Neural cell (in vitro differentiated cells): ENCODE measurements around the gene SOD3. TPM values are rescaled to one million over a fixed set of nuclear protein-coding genes. Genes with fewer than 3 reads are reported as not detected.

Experiments
- H2AFZ ChIP-seq: fragments of 200-600, 300-800 bp; sonication (generic), shearing (Covaris generic); 2 replicates; pipeline ENCODE4 v1.6.0; 2014; ENCODE audit warnings: low read depth, mild to moderate bottlenecking, antibody characterized with exemption, low read length, moderate library complexity
- H3F3A ChIP-seq: fragments of 200-600 bp; shearing (Covaris generic); 2 replicates; pipeline ENCODE4 v1.6.1; 2016; ENCODE audit warnings: mild to moderate bottlenecking, moderate library complexity, mixed read lengths, antibody characterized with exemption, low read length; ENCODE audit not compliant: insufficient read depth, poor library complexity, severe bottlenecking
- H3K27ac ChIP-seq: fragments of 200-600, 300-800 bp; sonication (generic), shearing (Covaris generic); 2 replicates; pipeline ENCODE4 v1.5.1; 2014; ENCODE audit warnings: mild to moderate bottlenecking, low read length, moderate library complexity
- H3K27me3 ChIP-seq: fragments of 300-800, 200-600 bp; sonication (generic), shearing (Covaris generic); 2 replicates; pipeline ENCODE4 v1.6.0; 2014; ENCODE audit warnings: mild to moderate bottlenecking, low read depth, low read length, moderate library complexity; ENCODE audit not compliant: insufficient read depth
- H3K36me3 ChIP-seq: fragments of 300-800, 200-600 bp; sonication (generic), shearing (Covaris generic); 2 replicates; pipeline ENCODE4 v1.5.1; 2014; ENCODE audit warnings: mild to moderate bottlenecking, antibody characterized with exemption, low read length, moderate library complexity; ENCODE audit not compliant: insufficient read depth
- H3K4me2 ChIP-seq: fragments of 300-800, 200-600 bp; sonication (generic), shearing (Covaris generic); 2 replicates; pipeline ENCODE4 v1.6.0; 2014; ENCODE audit warnings: mild to moderate bottlenecking, low read length
- H3K4me3 ChIP-seq: fragments of 300-800, 200-600 bp; sonication (generic), shearing (Covaris generic); 2 replicates; pipeline ENCODE4 v1.5.1; 2014; ENCODE audit warnings: mild to moderate bottlenecking, low read length, moderate library complexity
- H3K79me2 ChIP-seq: fragments of 200-600 bp; shearing (Covaris generic); replicated peaks from 2 replicates; pipeline ENCODE4 v1.6.0; 2014; ENCODE audit warnings: mild to moderate bottlenecking, low read length, moderate library complexity; ENCODE audit not compliant: insufficient read depth
- H3K9ac ChIP-seq: fragments of 300-800, 200-600 bp; sonication (generic), shearing (Covaris generic); 2 replicates; pipeline ENCODE4 v1.6.1; 2016; ENCODE audit warnings: mild to moderate bottlenecking, low read length, mixed read lengths
- H3K9me2 ChIP-seq: fragments of 200-600 bp; shearing (Covaris generic); 2 replicates; pipeline ENCODE4 v1.6.1; 2016; ENCODE audit warnings: mild to moderate bottlenecking, low read length, mixed read lengths; ENCODE audit not compliant: insufficient read depth
- H3K9me3 ChIP-seq: fragments of 200-600, 300-800 bp; sonication (generic), shearing (Covaris generic); 2 replicates; pipeline ENCODE4 v1.6.1; 2016; ENCODE audit warnings: mild to moderate bottlenecking, mixed run types, low read length, moderate library complexity, mixed read lengths
- H4K20me1 ChIP-seq: fragments of 200-600 bp; shearing (Covaris generic); 2 replicates; pipeline ENCODE4 v1.6.1; 2016; ENCODE audit warnings: mild to moderate bottlenecking, mixed run types; ENCODE audit not compliant: insufficient read depth
- CTCF ChIP-seq: fragments of 450-650 bp; IDR thresholded peaks from 2 replicates; pipeline ENCODE4 v1.5.1; 2014; ENCODE audit warnings: antibody characterized with exemption, mild to moderate bottlenecking, moderate library complexity; ENCODE audit not compliant: poor library complexity, severe bottlenecking
- EP300 ChIP-seq: fragments of 450-650 bp; conservative IDR thresholded peaks from 2 replicates; pipeline ENCODE4 v1.6.1; 2014; ENCODE audit warnings: antibody characterized with exemption, mild to moderate bottlenecking, moderate library complexity; ENCODE audit not compliant: poor library complexity, severe bottlenecking
- EZH2 ChIP-seq: fragments of 200-600, 300-800 bp; shearing (Covaris generic), sonication (generic); IDR thresholded peaks from 2 replicates; pipeline ENCODE4 v1.6.1; 2014; ENCODE audit warnings: antibody characterized with exemption, low read length, borderline replicate concordance, mild to moderate bottlenecking; ENCODE audit not compliant: insufficient read depth, poor library complexity, severe bottlenecking
- MXI1 ChIP-seq: fragments of 450-650 bp; conservative IDR thresholded peaks from 2 replicates; pipeline ENCODE4 v1.6.1; 2014; ENCODE audit warnings: antibody characterized with exemption, mild to moderate bottlenecking; ENCODE audit not compliant: poor library complexity, severe bottlenecking
- POLR2AphosphoS5 ChIP-seq: IDR thresholded peaks from 2 replicates; pipeline ENCODE4 v1.6.1; 2012
- RAD21 ChIP-seq: fragments of 450-650 bp; conservative IDR thresholded peaks from 2 replicates; pipeline ENCODE4 v1.6.1; 2014; ENCODE audit warnings: antibody characterized with exemption, mild to moderate bottlenecking, moderate library complexity
- SMC3 ChIP-seq: fragments of 450-650 bp; conservative IDR thresholded peaks from 2 replicates; pipeline ENCODE4 v1.6.1; 2014; ENCODE audit warnings: antibody characterized with exemption, mild to moderate bottlenecking, moderate library complexity; ENCODE audit not compliant: poor library complexity
- TAF1 ChIP-seq: IDR thresholded peaks from 2 replicates; pipeline ENCODE4 v1.6.1; 2012; ENCODE audit warnings: low read depth
- polyA plus RNA-seq: library from polyadenylated mRNA; depleted of rRNA; stranded (reverse); fragments of >200 nt; gene quantifications from 2 replicates; pipeline ENCODE4 v1.2.3, GENCODE V29; 2014
- TF ChIP-seq, protein P1 (sequence below): IDR thresholded peaks from 2 replicates; pipeline ENCODE4 v1.6.1; 2012; ENCODE audit warnings: borderline replicate concordance

The SOD3 gene
- polyA plus RNA-seq, 1 donor from 2014 or later = not detected

- TF ChIP-seq CTCF = no peak
These were observed 20.9 kb upstream of the SOD3 start (continued) for GRCh38 chr4:24774452-24774851.

DNA sequence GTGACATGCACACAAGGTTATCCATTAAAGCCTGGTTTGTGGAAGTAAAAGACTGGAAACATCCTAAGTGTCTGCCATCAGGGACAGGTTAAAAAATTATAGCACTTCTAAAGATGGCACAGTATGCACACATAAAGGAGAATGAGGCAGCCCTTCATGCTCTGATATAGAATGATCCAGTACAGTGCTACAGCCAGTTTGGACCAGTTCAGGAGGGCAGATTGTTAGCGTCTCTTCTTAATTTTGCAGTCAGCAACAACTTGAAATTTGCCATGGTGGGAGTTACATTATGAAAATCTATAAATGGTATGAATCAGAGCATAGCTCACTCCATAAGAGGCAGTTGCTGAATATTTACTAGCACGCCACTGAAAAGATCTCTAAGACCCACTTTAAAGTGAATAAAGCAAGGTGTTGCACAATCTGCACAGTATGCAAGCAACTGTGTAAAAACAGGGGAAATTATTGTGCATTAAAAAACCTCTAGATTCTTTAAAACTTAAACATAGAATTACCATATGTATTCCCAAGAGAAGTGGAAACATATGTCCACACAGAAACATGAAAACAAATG, 20.3 kb upstream of the SOD3 start:
- H3K36me3 ChIP-seq = no peaks in the 10 kb centered on the region
- H3K9ac ChIP-seq = no peak overlapping the region
- no peak overlapping the region for H3K4me3 ChIP-seq
- no peak overlapping the region for H2AFZ ChIP-seq
- no peaks in the 10 kb centered on the region for H3K9me3 ChIP-seq
- no peaks in the 10 kb centered on the region for H3K79me2 ChIP-seq
- H3K4me2 ChIP-seq = no peak overlapping the region
- no peaks in the 10 kb centered on the region for H3K9me2 ChIP-seq
- TF ChIP-seq EP300 (no peak), TAF1 (no peak), POLR2AphosphoS5 (no peak), RAD21 (no peak), EZH2 (no peak), CTCF (no peak), SMC3 (no peak), MXI1 (no peak)
- TF ChIP-seq, protein P1, sequence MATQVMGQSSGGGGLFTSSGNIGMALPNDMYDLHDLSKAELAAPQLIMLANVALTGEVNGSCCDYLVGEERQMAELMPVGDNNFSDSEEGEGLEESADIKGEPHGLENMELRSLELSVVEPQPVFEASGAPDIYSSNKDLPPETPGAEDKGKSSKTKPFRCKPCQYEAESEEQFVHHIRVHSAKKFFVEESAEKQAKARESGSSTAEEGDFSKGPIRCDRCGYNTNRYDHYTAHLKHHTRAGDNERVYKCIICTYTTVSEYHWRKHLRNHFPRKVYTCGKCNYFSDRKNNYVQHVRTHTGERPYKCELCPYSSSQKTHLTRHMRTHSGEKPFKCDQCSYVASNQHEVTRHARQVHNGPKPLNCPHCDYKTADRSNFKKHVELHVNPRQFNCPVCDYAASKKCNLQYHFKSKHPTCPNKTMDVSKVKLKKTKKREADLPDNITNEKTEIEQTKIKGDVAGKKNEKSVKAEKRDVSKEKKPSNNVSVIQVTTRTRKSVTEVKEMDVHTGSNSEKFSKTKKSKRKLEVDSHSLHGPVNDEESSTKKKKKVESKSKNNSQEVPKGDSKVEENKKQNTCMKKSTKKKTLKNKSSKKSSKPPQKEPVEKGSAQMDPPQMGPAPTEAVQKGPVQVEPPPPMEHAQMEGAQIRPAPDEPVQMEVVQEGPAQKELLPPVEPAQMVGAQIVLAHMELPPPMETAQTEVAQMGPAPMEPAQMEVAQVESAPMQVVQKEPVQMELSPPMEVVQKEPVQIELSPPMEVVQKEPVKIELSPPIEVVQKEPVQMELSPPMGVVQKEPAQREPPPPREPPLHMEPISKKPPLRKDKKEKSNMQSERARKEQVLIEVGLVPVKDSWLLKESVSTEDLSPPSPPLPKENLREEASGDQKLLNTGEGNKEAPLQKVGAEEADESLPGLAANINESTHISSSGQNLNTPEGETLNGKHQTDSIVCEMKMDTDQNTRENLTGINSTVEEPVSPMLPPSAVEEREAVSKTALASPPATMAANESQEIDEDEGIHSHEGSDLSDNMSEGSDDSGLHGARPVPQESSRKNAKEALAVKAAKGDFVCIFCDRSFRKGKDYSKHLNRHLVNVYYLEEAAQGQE = no peak
- no peaks in the 10 kb centered on the region for H3F3A ChIP-seq
- H4K20me1 ChIP-seq = no peaks in the 10 kb centered on the region
- no peak overlapping the region for H3K27ac ChIP-seq
- H3K27me3 ChIP-seq = no peaks in the 10 kb centered on the region

DNA sequence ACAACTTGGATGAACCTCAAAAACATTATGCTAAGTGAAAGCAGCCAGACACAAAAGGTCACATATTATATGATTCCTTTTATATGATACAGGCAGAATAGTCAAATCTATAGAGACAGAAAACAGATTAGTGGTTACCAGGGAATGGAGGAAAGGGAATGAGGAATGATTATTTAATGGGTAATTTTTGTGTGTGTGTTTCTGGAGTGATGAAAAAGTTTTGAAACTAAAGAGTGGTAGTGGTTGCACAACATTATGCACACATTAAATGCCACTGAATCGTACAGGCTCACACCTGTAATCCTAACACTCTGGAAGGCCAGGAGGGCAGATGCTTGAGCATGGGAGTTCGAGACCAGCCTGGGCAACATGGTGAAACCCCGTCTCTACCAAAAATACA, 19.6 kb upstream of the SOD3 start:
- H3K79me2 ChIP-seq = no peaks in the 10 kb centered on the region
- no peak overlapping the region for H3K4me2 ChIP-seq
- H2AFZ ChIP-seq = no peak overlapping the region
- no peak overlapping the region for H3K27ac ChIP-seq
- no peaks in the 10 kb centered on the region for H4K20me1 ChIP-seq
- no peaks in the 10 kb centered on the region for H3K27me3 ChIP-seq
- H3K4me3 ChIP-seq = no peak overlapping the region
- no peaks in the 10 kb centered on the region for H3F3A ChIP-seq
- no peaks in the 10 kb centered on the region for H3K36me3 ChIP-seq
- no peak overlapping the region for H3K9ac ChIP-seq
- no peaks in the 10 kb centered on the region for H3K9me3 ChIP-seq
- H3K9me2 ChIP-seq = no peaks in the 10 kb centered on the region
- no peak for TF ChIP-seq CTCF
- TF ChIP-seq POLR2AphosphoS5 = no peak
- TF ChIP-seq RAD21 = no peak
- TF ChIP-seq, protein P1 = no peak
- no peak for TF ChIP-seq EZH2
- TF ChIP-seq MXI1 = no peak
